GM19193 (cell line): Measurements from ENCODE around the gene NUDT10.

Source experiments
- POLR2A ChIP-seq: IDR thresholded peaks from 4 replicates; pipeline ENCODE4 v1.6.1; 2011; ENCODE audit not compliant: insufficient read depth, insufficient read length; ENCODE audit errors: extremely low read depth

The NUDT10 gene

DNA sequence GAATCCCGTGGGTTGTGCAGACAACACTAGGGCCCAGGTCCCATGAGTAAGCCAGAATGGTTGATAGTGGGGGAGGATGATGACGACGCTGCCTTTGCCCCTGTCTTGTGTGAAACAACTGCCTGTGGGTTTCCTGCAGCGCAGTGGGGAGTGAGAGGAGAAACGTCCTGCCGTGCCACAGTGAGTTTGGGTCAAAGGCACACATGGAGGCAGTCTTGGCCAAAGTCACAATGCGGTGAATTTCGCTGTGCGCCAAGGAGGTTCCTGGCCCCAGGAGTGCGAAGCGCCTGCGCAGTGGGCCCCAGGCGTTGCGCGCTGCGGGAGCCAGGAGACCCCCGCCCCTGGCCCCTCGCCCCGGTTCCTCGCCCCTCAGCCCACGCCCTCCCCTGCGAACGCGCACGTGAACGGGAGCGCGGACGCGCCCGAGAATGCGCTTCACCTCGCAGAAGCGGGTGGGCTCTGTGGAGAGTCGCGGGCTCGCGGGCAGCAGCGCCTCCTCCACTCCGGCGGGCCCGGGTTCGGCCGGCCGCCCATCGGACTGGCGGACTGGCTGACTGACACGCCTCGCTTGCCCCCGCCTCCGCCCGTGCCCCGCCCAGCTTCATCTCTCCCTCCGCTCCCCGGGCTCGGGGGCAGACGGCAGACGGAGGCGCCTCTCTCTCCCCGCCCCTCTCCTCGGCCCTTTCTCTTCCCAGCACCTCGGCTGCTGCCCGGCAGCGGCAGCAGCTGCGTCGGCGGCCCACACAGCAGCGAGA, at the start of gene NUDT10:
Gene NUDT10 (plus strand): TSS at position 635 of the 755 bp plus-strand sequence. CDS start 144 bp downstream, outside the sequence.
- TF ChIP-seq POLR2A: no peak

DNA sequence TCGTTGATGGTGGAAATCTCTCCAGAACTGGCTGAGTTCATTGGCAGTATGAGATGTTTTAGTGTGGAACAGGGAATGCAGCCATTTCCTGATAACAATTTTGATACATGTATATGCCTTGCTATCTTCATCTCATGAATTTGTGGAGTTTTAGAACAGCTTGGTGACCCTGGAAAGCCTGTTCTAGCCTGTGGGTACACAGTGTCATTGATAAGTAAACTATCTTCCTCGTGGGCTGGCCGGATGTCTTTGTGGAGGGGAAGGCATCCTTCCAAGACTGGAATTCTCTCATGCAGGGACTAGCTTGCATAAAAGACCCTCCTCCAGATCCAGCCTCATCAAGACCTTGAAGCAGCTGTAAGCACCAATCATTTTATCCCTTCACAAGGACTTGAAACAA, 40.2 kb upstream of the NUDT10 start:
- no peak for TF ChIP-seq POLR2A

DNA sequence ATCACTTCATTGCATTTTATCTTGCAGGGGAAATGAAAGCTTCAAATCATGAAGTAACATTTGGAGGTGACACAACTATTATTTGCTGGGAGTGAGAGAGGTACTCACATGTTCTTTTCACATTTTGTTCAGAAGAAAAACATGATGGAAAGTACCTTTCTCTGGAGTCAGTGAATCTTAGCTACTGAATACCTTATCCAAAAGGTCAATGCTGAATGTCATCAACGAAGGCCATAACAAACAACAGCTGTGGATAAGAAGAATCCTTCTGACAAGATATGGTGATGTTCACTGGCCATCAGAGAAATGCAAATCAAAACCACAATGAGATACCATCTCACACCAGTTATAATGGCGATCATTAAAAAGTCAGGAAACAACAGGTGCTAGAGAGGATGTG, 36.5 kb upstream of the NUDT10 start:
- TF ChIP-seq POLR2A: no peak

DNA sequence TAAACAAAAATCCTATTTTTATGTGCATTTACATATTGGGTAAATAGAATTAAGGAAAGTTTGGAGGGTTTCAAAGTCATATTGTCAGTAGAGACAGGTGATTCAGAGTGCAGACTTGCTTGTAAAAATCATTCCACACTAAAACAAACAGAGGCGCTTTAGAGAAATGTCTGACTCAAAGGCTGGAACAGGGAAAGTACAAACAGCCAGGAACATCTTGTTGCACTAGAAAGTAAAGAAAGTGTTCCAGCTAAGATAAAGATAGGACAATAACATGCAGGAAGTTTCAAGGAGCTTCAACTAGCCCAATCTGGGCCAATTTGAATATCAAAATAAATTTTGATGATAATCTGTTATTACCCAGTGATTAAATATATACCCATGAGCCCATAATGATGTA, 16.4 kb upstream of the NUDT10 start:
- no peak for TF ChIP-seq POLR2A

DNA sequence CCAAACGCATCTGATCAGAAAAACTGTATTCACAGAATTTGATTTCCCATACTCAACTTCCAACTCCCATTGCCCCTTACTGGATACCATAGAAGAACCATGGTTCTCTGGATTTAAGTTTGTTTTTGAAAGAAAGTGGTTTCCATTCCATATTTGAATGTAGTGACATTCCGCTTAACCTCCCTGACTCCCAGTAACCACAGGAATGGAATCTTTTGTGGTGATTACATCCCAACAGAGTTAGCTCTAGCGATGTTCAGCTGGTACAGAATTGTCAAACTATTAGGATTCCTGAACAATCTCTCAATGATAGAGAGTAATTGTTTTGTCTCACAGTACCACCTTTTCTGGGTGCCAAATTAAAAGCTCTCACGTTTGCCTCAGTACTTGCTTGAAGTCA, 1.7 kb downstream of the NUDT10 start:
- no peak for TF ChIP-seq POLR2A

DNA sequence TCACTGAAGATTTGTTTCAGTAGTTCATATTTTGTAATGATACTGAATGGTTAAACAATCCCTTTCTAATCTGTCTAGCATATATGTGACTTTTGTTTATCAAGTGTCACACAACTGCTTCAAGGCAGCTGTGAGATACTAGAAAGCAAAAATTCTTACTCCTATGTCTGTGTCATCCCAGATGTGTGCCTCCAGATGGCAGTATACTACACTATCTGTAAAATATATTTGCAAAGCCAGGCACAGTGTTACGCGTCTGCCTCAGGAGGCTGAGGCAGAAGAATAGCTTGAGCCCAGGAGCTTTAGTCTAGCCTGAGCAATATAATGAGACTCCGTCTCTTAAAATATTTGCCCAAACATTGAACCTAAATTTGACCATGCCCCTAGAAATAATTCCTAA, 4.0 kb downstream of the NUDT10 start:
- TF ChIP-seq POLR2A: no peak

DNA sequence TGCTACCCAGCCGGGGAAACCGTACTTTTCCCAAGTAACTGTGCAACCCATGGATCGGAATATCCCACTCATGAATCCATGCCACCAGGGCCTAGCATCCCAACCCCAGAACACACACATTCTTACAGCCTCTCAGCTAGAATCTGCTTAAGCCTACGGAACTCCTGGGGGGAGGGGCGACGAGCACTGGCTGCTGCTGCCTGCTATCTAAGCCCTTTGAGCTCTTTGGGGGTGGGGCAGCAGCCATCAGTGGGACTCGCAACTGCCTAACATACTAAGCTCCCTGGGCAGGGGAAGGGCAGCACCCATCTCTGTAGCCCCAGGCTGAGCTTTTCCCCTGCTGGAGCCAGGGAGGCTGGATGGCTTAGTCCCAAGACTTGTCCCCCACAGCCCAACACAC, 28.6 kb downstream of the NUDT10 start:
- no peak for TF ChIP-seq POLR2A

DNA sequence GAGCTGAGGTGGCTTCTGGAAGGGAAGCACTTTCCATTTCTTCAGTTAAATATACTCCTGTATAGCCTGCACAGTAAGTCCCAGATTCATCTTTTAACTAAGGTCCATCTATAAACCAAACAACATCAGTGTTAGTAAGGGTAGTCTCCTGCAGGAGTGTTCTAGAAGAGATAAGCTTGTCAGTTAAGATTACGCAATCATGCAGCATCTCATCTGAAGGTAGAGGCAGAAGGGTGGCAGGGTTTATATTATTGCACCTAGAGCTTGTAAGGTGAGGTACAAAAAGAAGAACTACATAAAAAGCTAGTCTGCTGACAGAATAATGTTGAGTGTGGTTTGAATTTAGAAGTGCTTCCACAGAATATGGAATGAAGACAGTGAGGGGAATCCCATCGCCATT, 44.0 kb downstream of the NUDT10 start:
- no peak for TF ChIP-seq POLR2A
